B cell (primary cell): Measurements from ENCODE around the gene TAPBP. TPM values are rescaled to one million over a fixed set of nuclear protein-coding genes. Genes with fewer than 3 reads are reported as not detected.

Experiments
- ATAC-seq: fragments of 200-7000 bp; cut with Tn5 transposase; one replicate; pipeline ENCODE4 v1.10.0; 2021; ENCODE audit warnings: low read depth, mild to moderate bottlenecking, moderate number of reproducible peaks, moderate library complexity
- CTCF ChIA-PET: fragments of 350-600 bp; sonication (Branson Sonifier 250); formaldehyde crosslinking; loops from one replicate; lab custom pipeline; 2021; ENCODE audit warnings: antibody characterized with exemption, inconsistent platforms; lab: Charles Lee
- POLR2A ChIA-PET: fragments of 350-600 bp; sonication (Branson Sonifier 250); formaldehyde crosslinking; loops from one replicate; lab custom pipeline; 2021; ENCODE audit warnings: antibody characterized with exemption; lab: Charles Lee
- DNase-seq: peaks from one replicate; pipeline ENCODE4 v3.0.0; 2013
- H2AFZ ChIP-seq: 2 replicates; pipeline ENCODE4 v1.6.1; 2012; ENCODE audit warnings: mild to moderate bottlenecking, low read depth, low read length; ENCODE audit not compliant: insufficient read depth, poor library complexity, severe bottlenecking
- H3K27ac ChIP-seq, 2 donors: 1 replicate in 1 of 2; 2 replicates in 1 of 2; pipeline ENCODE4 v1.5.1; 2012 to 2013; ENCODE audit warnings: low read length in 2 of 2, mild to moderate bottlenecking in 2 of 2, moderate library complexity in 1 of 2
- H3K27me3 ChIP-seq, 4 experiments: fragments of 200-600 bp in 1 of 4; sonication (generic) in 1 of 4; replicated peaks in 1 of 4; 1 replicate in 2 of 4; 2 replicates in 2 of 4; pipeline versions ENCODE4 v1.6.1 to v1.7.0; 2013 to 2016; ENCODE audit warnings: low read length in 3 of 4, mild to moderate bottlenecking in 2 of 4, mixed read lengths in 1 of 4, moderate library complexity in 1 of 4; ENCODE audit not compliant: insufficient read depth in 4 of 4, control insufficient read depth in 3 of 4; ENCODE audit errors: control extremely low read depth in 1 of 4
- H3K36me3 ChIP-seq, 2 experiments: replicated peaks in 1 of 2; 1 replicate in 1 of 2; 2 replicates in 1 of 2; pipeline versions ENCODE4 v1.6.1 to v1.7.1; 2013; ENCODE audit warnings: low read length in 1 of 2; ENCODE audit not compliant: insufficient read depth in 2 of 2, control insufficient read depth in 1 of 2; ENCODE audit errors: control extremely low read depth in 1 of 2, extremely low read depth in 1 of 2
- H3K4me1 ChIP-seq, 2 donors: fragments of 200-600 bp in 1 of 2; sonication (generic) in 1 of 2; 1 replicate in 1 of 2; 2 replicates in 1 of 2; pipeline versions ENCODE4 v1.5.1 to v1.6.1; 2013 to 2017; ENCODE audit warnings: low read length in 2 of 2; ENCODE audit not compliant: control insufficient read depth in 2 of 2, insufficient read depth in 2 of 2
- H3K4me2 ChIP-seq: replicated peaks from 2 replicates; pipeline ENCODE3; 2012; ENCODE audit warnings: mild to moderate bottlenecking, low read depth, low read length; ENCODE audit not compliant: poor library complexity, severe bottlenecking
- H3K4me3 ChIP-seq, 5 experiments: fragments of 200-600 bp in 1 of 5; sonication (generic) in 1 of 5; 1 replicate in 3 of 5; 2 replicates in 2 of 5; pipeline versions ENCODE4 v1.5.1 to v1.7.0; 2011 to 2016; ENCODE audit warnings: low read length in 4 of 5, mild to moderate bottlenecking in 4 of 5, low read depth in 2 of 5, control low read depth in 1 of 5, moderate library complexity in 1 of 5; ENCODE audit not compliant: insufficient read depth in 1 of 5; ENCODE audit errors: control extremely low read depth in 1 of 5, extremely low read depth in 1 of 5
- H3K79me2 ChIP-seq: fragments of 200-600 bp; sonication (generic); one replicate; pipeline ENCODE4 v1.6.0; 2016; ENCODE audit warnings: low read length; ENCODE audit not compliant: control insufficient read depth, insufficient read depth
- H3K9ac ChIP-seq: fragments of 200-600 bp; sonication (generic); 2 replicates; pipeline ENCODE4 v1.6.1; 2017; ENCODE audit warnings: mild to moderate bottlenecking, low read length, moderate library complexity
- H3K9me3 ChIP-seq, 3 donors: one replicate each; pipeline versions ENCODE4 v1.6.1 to v1.7.1; 2013; ENCODE audit warnings: low read length in 2 of 3; ENCODE audit not compliant: control insufficient read depth in 2 of 3, insufficient read depth in 1 of 3; ENCODE audit errors: control extremely low read depth in 1 of 3
- H4K20me1 ChIP-seq: 2 replicates; pipeline ENCODE4 v1.6.0; 2012; ENCODE audit warnings: mild to moderate bottlenecking, low read length; ENCODE audit not compliant: insufficient read depth, control insufficient read depth, poor library complexity, severe bottlenecking
- H3K27ac Mint-ChIP-seq: one replicate; pipeline ENCODE4 v1.8.0; 2021; ENCODE audit warnings: mixed read lengths
- H3K27me3 Mint-ChIP-seq: one replicate; pipeline ENCODE4 v1.8.0; 2021; ENCODE audit warnings: mixed read lengths
- H3K4me1 Mint-ChIP-seq: one replicate; pipeline ENCODE4 v1.8.0; 2021; ENCODE audit warnings: mixed read lengths
- H3K4me3 Mint-ChIP-seq: one replicate; pipeline ENCODE4 v1.8.0; 2021; ENCODE audit warnings: mixed read lengths
- H3K9me3 Mint-ChIP-seq: one replicate; pipeline ENCODE4 v1.8.0; 2022; ENCODE audit warnings: mixed read lengths; ENCODE audit not compliant: insufficient read depth
- EZH2 ChIP-seq: IDR thresholded peaks from 2 replicates; pipeline ENCODE4 v1.6.1; 2012; ENCODE audit warnings: borderline replicate concordance, low read depth, mild to moderate bottlenecking, moderate library complexity, low read length; ENCODE audit not compliant: insufficient read depth, poor library complexity, severe bottlenecking
- WGBS: methylation state at CpG from one replicate; pipeline ENCODE4 v1.1.5; 2013; ENCODE audit warnings: missing lambda C conversion rate; ENCODE audit not compliant: insufficient coverage; 5-methylcytosine and 5-hydroxymethylcytosine counted together
- intact Hi-C: fragments of 100-400 bp; cut with micrococcal nuclease; formaldehyde crosslinking; loops from one replicate; pipeline ENCODE4 v1.10.0; 2022
- polyA plus RNA-seq: library from polyadenylated mRNA; depleted of rRNA; stranded (reverse); fragments of >200 nt; gene quantifications from 2 replicates; pipeline ENCODE4 v1.2.3, GENCODE V29; 2012
- total RNA-seq, 2 donors: library from RNA; stranded (reverse); fragments of 120-200 nt in 1 of 2; gene quantifications; 1 replicate in 1 of 2; 2 replicates in 1 of 2; pipeline versions ENCODE4 v1.2.3 to v1.2.4, GENCODE V29; 2013 to 2022
- TF ChIP-seq, protein P1 (sequence below): fragments of 200-600 bp; IDR thresholded peaks from one replicate; pipeline ENCODE4 v1.8.0; 2022; ENCODE audit warnings: antibody characterized with exemption, mild to moderate bottlenecking

TAPBP gene
- total and polyA plus RNA-seq, 2 donors (not counting 1 experiment from before 2014, with no cell fraction given), result 302 to 310 TPM

DNA sequence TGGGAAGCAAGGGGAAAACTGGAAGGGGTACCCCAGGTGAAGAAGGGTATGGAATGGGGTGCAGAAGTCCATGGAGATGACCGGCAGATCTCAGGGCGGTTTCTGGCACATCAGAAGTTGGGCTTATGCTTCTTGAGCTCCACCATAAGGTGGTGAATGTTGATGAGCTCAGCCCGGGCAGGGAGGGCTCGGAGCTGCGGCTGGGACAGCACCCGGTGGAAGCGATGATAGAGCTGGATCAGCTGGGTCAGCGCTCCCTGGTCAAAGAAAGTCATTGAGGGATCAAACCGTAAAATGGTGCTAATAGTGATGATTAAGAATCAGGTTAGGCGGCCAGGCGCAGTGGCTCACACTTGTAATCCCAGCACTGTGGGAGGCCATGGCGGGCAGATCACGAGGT, 63.1 kb downstream of the TAPBP start:
- Mint-ChIP-seq H3K4me1 (peaks cover 31% of the 10 kb centered on the region), H3K4me3 (peak overlapping the region; percentile 97), H3K27me3 (peaks cover 4% of the 10 kb centered on the region), H3K9me3 (no peaks in the 10 kb centered on the region), H3K27ac (peak overlapping the region; percentile 97)
- TF ChIP-seq EZH2, result no peak
- TF ChIP-seq, protein P1, sequence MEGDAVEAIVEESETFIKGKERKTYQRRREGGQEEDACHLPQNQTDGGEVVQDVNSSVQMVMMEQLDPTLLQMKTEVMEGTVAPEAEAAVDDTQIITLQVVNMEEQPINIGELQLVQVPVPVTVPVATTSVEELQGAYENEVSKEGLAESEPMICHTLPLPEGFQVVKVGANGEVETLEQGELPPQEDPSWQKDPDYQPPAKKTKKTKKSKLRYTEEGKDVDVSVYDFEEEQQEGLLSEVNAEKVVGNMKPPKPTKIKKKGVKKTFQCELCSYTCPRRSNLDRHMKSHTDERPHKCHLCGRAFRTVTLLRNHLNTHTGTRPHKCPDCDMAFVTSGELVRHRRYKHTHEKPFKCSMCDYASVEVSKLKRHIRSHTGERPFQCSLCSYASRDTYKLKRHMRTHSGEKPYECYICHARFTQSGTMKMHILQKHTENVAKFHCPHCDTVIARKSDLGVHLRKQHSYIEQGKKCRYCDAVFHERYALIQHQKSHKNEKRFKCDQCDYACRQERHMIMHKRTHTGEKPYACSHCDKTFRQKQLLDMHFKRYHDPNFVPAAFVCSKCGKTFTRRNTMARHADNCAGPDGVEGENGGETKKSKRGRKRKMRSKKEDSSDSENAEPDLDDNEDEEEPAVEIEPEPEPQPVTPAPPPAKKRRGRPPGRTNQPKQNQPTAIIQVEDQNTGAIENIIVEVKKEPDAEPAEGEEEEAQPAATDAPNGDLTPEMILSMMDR, result no peak
- H3K27me3 ChIP-seq, result peaks cover 0 to 4% (median 0%) of the 10 kb centered on the region in 4 experiments
- H3K79me2 ChIP-seq, result peaks cover 9% of the 10 kb centered on the region
- ChIA-PET CTCF (interaction anchor here (0.7 to 6.0 kb wide), 6 partner anchors 19 to 250 kb away, joined by 3 to 80 read pairs (median 12); partner anchors contain the start of gene B3GALT4), POLR2A (interaction anchor here (0.5 to 0.6 kb wide), 3 partner anchors 20 to 355 kb away, joined by 3 to 5 read pairs (median 5); no protein-coding TSS in a partner anchor)
- no peak overlapping the region for H3K4me3 ChIP-seq
- no peaks in the 10 kb centered on the region for H3K9me3 ChIP-seq
- peaks cover 12 to 24% of the 10 kb centered on the region in 2 donors for H3K4me1 ChIP-seq
- DNase-seq, result peak; percentile 22
- no peaks in the 10 kb centered on the region for H4K20me1 ChIP-seq
- no peak overlapping the region for H3K4me2 ChIP-seq
- over 99% methylated on average over 13 of the region's 13 CpGs for WGBS
- H3K9ac ChIP-seq, result no peak overlapping the region
- H3K36me3 ChIP-seq, result peaks cover 0 to 9% of the 10 kb centered on the region in 2 experiments
- H2AFZ ChIP-seq, result no peak overlapping the region
- intact Hi-C loops, result no loop called here
- ATAC-seq, result no peak
- H3K27ac ChIP-seq, result no peak overlapping the region
